Thyroid gland (tissue), 4 donors: ENCODE data around the gene POLL.

ENCODE experiments used
- CTCF ChIP-seq, 6 experiments: fragments of 200-600 bp in 3 of 6; fragments of 450-650 bp in 3 of 6; sonication (generic) in 3 of 6; IDR thresholded peaks; one replicate each; pipeline ENCODE4 v1.5.1; 2016 to 2019; ENCODE audit warnings: antibody characterized with exemption in 6 of 6, mild to moderate bottlenecking in 2 of 6, inconsistent platforms in 1 of 6, moderate library complexity in 1 of 6
- POLR2A ChIP-seq, 2 donors: fragments of 450-650 bp; IDR thresholded peaks; one replicate each; pipeline ENCODE4 v1.6.1; 2017; ENCODE audit warnings: antibody characterized with exemption in 2 of 2, mild to moderate bottlenecking in 2 of 2, moderate library complexity in 1 of 2

- TF ChIP-seq CTCF (IDR thresholded peaks at IDR 0.05) (no peak), POLR2A (IDR thresholded peaks at IDR 0.05) (no peak)
These were observed 24.8 kb upstream of the POLL start for GRCh38 chr10:101612872-101613271.
